GM12878 (cell line): Measurements from ENCODE around the gene NOD2. TPM values are rescaled to one million over a fixed set of nuclear protein-coding genes. Genes with fewer than 3 reads are reported as not detected.

ENCODE experiments used
- ATAC-seq: fragments of 200-7000 bp; cut with Tn5 transposase; 3 replicates; pipeline ENCODE4 v1.9.1; 2020; ENCODE audit warnings: mild to moderate bottlenecking, moderate library complexity
- BruUV-seq: library from RNA; stranded (reverse); fragments of 400-500 nt; replicated peaks from 2 replicates; lab custom pipeline; 2021; lab: Mats Ljungman, UMichigan
- CTCF ChIA-PET: fragments of 300-600 bp; sonication (Branson Sonifier 250); formaldehyde crosslinking; extraction: SDS; loops from one replicate; lab custom pipeline; 2021; ENCODE audit warnings: inconsistent platforms; lab: Yijun Ruan, JAX
- POLR2A ChIA-PET: fragments of 350-600 bp; formaldehyde crosslinking; extraction: SDS; loops from one replicate; lab custom pipeline; 2021; ENCODE audit warnings: inconsistent platforms; lab: Charles Lee
- RAD21 ChIA-PET: fragments of 300-600 bp; sonication (Branson Sonifier 250); formaldehyde crosslinking; loops from one replicate; lab custom pipeline; 2023; ENCODE audit warnings: antibody characterized with exemption; ENCODE audit not compliant: unreplicated experiment; lab: Charles Lee
- SMC1A ChIA-PET: fragments of 300-600 bp; sonication (Branson Sonifier 250); formaldehyde crosslinking; loops from one replicate; lab custom pipeline; 2023; ENCODE audit not compliant: unreplicated experiment, uncharacterized antibody; lab: Charles Lee
- DNase-seq: peaks from one replicate; pipeline ENCODE4 v3.0.0-alpha.2; 2011; ENCODE audit warnings: low read depth, low spot score
- FAIRE-seq: peaks from 3 replicates; lab custom pipeline; 2011; peaks lifted over from hg19 to GRCh38; lab: Jason Lieb, UNC
- H2AFZ ChIP-seq: 2 replicates; pipeline ENCODE4 v1.6.0; 2011; ENCODE audit warnings: low read depth, low read length, control low read depth; ENCODE audit not compliant: control insufficient read depth
- H3K27ac ChIP-seq: 2 replicates; pipeline ENCODE4 v1.5.1; 2011; ENCODE audit warnings: control low read depth; ENCODE audit not compliant: control insufficient read depth, insufficient read depth
- H3K27me3 ChIP-seq, 2 experiments: replicated peaks in 1 of 2; 2 replicates each; pipeline versions ENCODE4 v1.6.0 to v1.6.1; 2011; ENCODE audit warnings: low read length in 1 of 2; ENCODE audit not compliant: control insufficient read depth in 2 of 2, insufficient read depth in 2 of 2
- H3K36me3 ChIP-seq, 2 experiments: 2 replicates each; pipeline ENCODE4 v1.5.1; 2011; ENCODE audit warnings: low read length in 1 of 2; ENCODE audit not compliant: control insufficient read depth in 2 of 2, insufficient read depth in 2 of 2
- H3K4me1 ChIP-seq: 2 replicates; pipeline ENCODE4 v1.6.1; 2011; ENCODE audit warnings: mild to moderate bottlenecking, low read length, moderate library complexity, mixed read lengths; ENCODE audit not compliant: control insufficient read depth, insufficient read depth
- H3K4me2 ChIP-seq: 2 replicates; pipeline ENCODE4 v1.6.0; 2011; ENCODE audit warnings: control low read depth; ENCODE audit not compliant: control insufficient read depth, insufficient read depth
- H3K4me3 ChIP-seq: fragments of 200-600 bp; sonication (generic); 2 replicates; pipeline ENCODE4 v1.5.1; 2016
- H3K79me2 ChIP-seq: 2 replicates; pipeline ENCODE4 v1.6.0; 2011; ENCODE audit warnings: low read length; ENCODE audit not compliant: control insufficient read depth, insufficient read depth
- H3K9ac ChIP-seq: 2 replicates; pipeline ENCODE4 v1.8.0; 2011; ENCODE audit warnings: low read length, control low read depth, mixed read lengths; ENCODE audit not compliant: control insufficient read depth, insufficient read depth
- H3K9me3 ChIP-seq: replicated peaks from 3 replicates; pipeline ENCODE4 v1.5.1; 2011; ENCODE audit warnings: mild to moderate bottlenecking, low read length; ENCODE audit not compliant: control insufficient read depth, insufficient read depth
- H4K20me1 ChIP-seq: 2 replicates; pipeline ENCODE4 v1.6.0; 2011; ENCODE audit not compliant: control insufficient read depth, insufficient read depth
- CEBPB ChIP-seq, 2 experiments: fragments of 150-350 bp in 1 of 2; IDR thresholded peaks; 2 replicates each; pipeline ENCODE4 v1.6.1; 2012 to 2014; ENCODE audit warnings: low read depth in 2 of 2, low read length in 2 of 2, borderline replicate concordance in 1 of 2, inconsistent platforms in 1 of 2
- CREB1 ChIP-seq: IDR thresholded peaks from 2 replicates; pipeline ENCODE4 v1.6.1; 2012; ENCODE audit warnings: low read depth, mild to moderate bottlenecking, inconsistent platforms
- DPF2 ChIP-seq: fragments of 450-650 bp; IDR thresholded peaks from 2 replicates; pipeline ENCODE4 v1.6.1; 2017; ENCODE audit warnings: mild to moderate bottlenecking
- NFXL1 ChIP-seq: fragments of 450-650 bp; IDR thresholded peaks from 2 replicates; pipeline ENCODE4 v1.6.1; 2017; ENCODE audit warnings: antibody characterized with exemption, mild to moderate bottlenecking, borderline replicate concordance
- PML ChIP-seq: IDR thresholded peaks from 2 replicates; pipeline ENCODE4 v1.6.1; 2012; ENCODE audit warnings: low read length, inconsistent platforms
- POLR2AphosphoS5 ChIP-seq: IDR thresholded peaks from 2 replicates; pipeline ENCODE4 v1.6.1; 2011; ENCODE audit warnings: mild to moderate bottlenecking, low read length, inconsistent platforms
- RAD21 ChIP-seq: IDR thresholded peaks from 2 replicates; pipeline ENCODE4 v1.6.1; 2011; ENCODE audit warnings: mild to moderate bottlenecking, low read depth, low read length, moderate library complexity; ENCODE audit not compliant: insufficient read depth
- SIN3A ChIP-seq: IDR thresholded peaks from 2 replicates; pipeline ENCODE4 v1.6.1; 2012; ENCODE audit warnings: low read depth, low read length, improper control_type of control experiment
- SPI1 ChIP-seq: IDR thresholded peaks from 2 replicates; pipeline ENCODE4 v1.6.1; 2011; ENCODE audit warnings: low read depth, mild to moderate bottlenecking, low read length, moderate library complexity, borderline replicate concordance; ENCODE audit not compliant: insufficient read depth
- TCF12 ChIP-seq: IDR thresholded peaks from 2 replicates; pipeline ENCODE4 v1.6.1; 2011; ENCODE audit warnings: low read depth, mild to moderate bottlenecking, low read length
- TCF3 ChIP-seq: IDR thresholded peaks from 2 replicates; pipeline ENCODE4 v1.6.1; 2012; ENCODE audit warnings: low read depth, mild to moderate bottlenecking, low read length, borderline replicate concordance; ENCODE audit not compliant: insufficient read depth
- WGBS: methylation state at CpG from one replicate; pipeline ENCODE4 v1.1.6; 2016; ENCODE audit warnings: low lambda C conversion rate; ENCODE audit not compliant: insufficient replicate concordance, insufficient coverage; ENCODE audit errors: missing lambda C conversion rate; 5-methylcytosine and 5-hydroxymethylcytosine counted together
- in situ Hi-C: fragments of 300-500 bp; cut with MboI; formaldehyde crosslinking; loops from 9 replicates; pipeline ENCODE4 v1.14.3; 2018; ENCODE audit warnings: mixed read lengths
- intact Hi-C: fragments of 100-400 bp; cut with micrococcal nuclease; formaldehyde crosslinking; loops from one replicate; pipeline ENCODE4 v1.14.2; 2022; ENCODE audit not compliant: unreplicated experiment
- polyA plus RNA-seq, 11 experiments: library from polyadenylated mRNA; depleted of rRNA in 4 of 11; unstranded in 6 of 11; stranded (reverse) in 5 of 11; fragments of >200 nt; fragmentation: Nextera tagmentation in 4 of 11; fragmentation: Illumina TruSeq in 1 of 11; extraction: Ambion mirVana in 4 of 11; extraction: Trizol in 1 of 11; gene quantifications; 1 replicate in 1 of 11; 2 replicates in 10 of 11; pipeline versions ENCODE4 v1.2.1 to v1.2.3, GENCODE V29; 2011 to 2016; ENCODE audit warnings: inconsistent platforms in 2 of 11, missing spikeins in 2 of 11, low read depth in 1 of 11
- total RNA-seq, 4 experiments: library from RNA; depleted of rRNA in 3 of 4; stranded (reverse); fragments of >200 nt in 3 of 4; fragmentation: Illumina TruSeq in 1 of 4; extraction: Trizol in 1 of 4; gene quantifications; 2 replicates each; pipeline versions ENCODE4 v1.2.1 to v1.2.3, GENCODE V29; 2013 to 2021
- TF ChIP-seq, protein P1 (sequence below): fragments of 450-650 bp; IDR thresholded peaks from 2 replicates; pipeline ENCODE4 v1.6.1; 2014; ENCODE audit warnings: mild to moderate bottlenecking
- TF ChIP-seq, protein P2 (sequence below): fragments of 150-350 bp; IDR thresholded peaks from 2 replicates; pipeline ENCODE4 v1.6.1; 2016; ENCODE audit warnings: low read depth, low read length
- TF ChIP-seq, protein P3 (sequence below): IDR thresholded peaks from 2 replicates; pipeline ENCODE4 v1.6.1; 2011; ENCODE audit warnings: mild to moderate bottlenecking, low read depth, low read length, moderate library complexity; ENCODE audit not compliant: insufficient replicate concordance
- TF ChIP-seq, protein P4 (sequence below): IDR thresholded peaks from 2 replicates; pipeline ENCODE4 v1.6.1; 2012; ENCODE audit warnings: low read length, inconsistent platforms

Gene NOD2
- total and polyA plus RNA-seq, 10 of the 15 experiments (the other 5 are each of a cell fraction or from before 2014, with no cell fraction given), result 1.0 to 18.6 (median 6.7) TPM

DNA sequence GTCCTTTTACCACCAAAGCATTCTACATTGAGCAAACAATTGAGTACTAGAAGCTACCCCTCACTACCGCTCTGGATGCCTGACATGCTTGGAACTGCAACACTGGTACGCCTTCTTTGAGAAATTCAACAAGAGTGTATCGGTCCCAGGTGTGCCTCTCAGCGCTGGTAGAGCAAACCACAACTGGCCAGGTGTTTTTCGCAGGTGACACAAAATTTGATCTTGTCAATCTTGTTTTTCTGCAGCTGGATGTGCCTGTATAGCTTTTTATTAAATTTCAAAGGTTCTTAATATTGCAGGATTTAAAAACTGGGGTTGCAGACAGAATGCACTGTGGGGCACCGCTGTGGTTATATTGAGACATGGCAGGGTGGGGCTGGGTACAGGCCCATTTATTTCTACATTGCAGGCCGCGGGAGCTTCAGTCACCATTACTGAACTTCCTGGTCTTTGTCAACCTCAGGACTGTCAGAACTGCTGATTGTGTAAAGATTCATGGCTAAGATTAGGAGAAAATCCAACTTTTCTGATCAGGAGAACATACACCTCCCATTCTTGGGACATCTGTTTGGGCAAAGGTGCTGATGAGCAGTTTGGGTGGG is 7.8 kb upstream of the NOD2 start:
- no TSS peak for BruUV-seq
- SMC1A ChIA-PET, result interaction anchor here (1.4 to 24.8 kb wide), 5 partner anchors 12 to 65 kb away, joined by 3 to 600 read pairs (median 112); partner anchors contain the start of genes CYLD and NOD2
- no peak overlapping the region for H3K9ac ChIP-seq
- intact Hi-C loops (no loop called here), in situ Hi-C loops (no loop called here)
- no peaks in the 10 kb centered on the region for H3K36me3 ChIP-seq
- DNase-seq (no peak), ATAC-seq (no peak), FAIRE-seq (no peak)
- peaks cover 14% of the 10 kb centered on the region for H3K79me2 ChIP-seq
- no peaks in the 10 kb centered on the region for H4K20me1 ChIP-seq
- peak overlapping the region; percentile 69 for H3K4me2 ChIP-seq
- no peaks in the 10 kb centered on the region for H3K9me3 ChIP-seq
- RAD21 ChIA-PET, result interaction anchor here (0.6 to 29.0 kb wide), 8 partner anchors 8 to 531 kb away, joined by 3 to 578 read pairs (median 3); partner anchors contain the start of gene CYLD
- peak overlapping the region; percentile 73 for H2AFZ ChIP-seq
- peaks cover 58% of the 10 kb centered on the region for H3K4me1 ChIP-seq
- no peak overlapping the region for H3K4me3 ChIP-seq
- 9% methylated on average over 8 of the region's 8 CpGs for WGBS
- H3K27me3 ChIP-seq, result no peaks in the 10 kb centered on the region
- H3K27ac ChIP-seq, result peak overlapping the region; percentile 86
- POLR2A ChIA-PET, result interaction anchor here (0.6 to 8.0 kb wide), 6 partner anchors 11 to 372 kb away, joined by 3 to 116 read pairs (median 15); partner anchors contain the start of gene CYLD
- CTCF ChIA-PET, result interaction anchor here (0.6 to 13.2 kb wide), 9 partner anchors 11 to 534 kb away, joined by 3 to 257 read pairs (median 9); partner anchors contain the start of gene CYLD
- no peak for TF ChIP-seq CREB1
- TF ChIP-seq RAD21, result no peak
- TF ChIP-seq NFXL1, result no peak
- TF ChIP-seq PML, result no peak
- peak; percentile 64; the same call in 1 of the 2 replicates for TF ChIP-seq TCF3
- TF ChIP-seq DPF2, result no peak
- TF ChIP-seq CEBPB (IDR thresholded peaks at IDR 0.05; ENCODE audit: borderline replicate concordance in 1 of 2, low read depth in 2 of 2, low read length in 2 of 2), result no peak
- peak; percentile 52; the same call in 1 of the 2 replicates for TF ChIP-seq TCF12
- TF ChIP-seq, protein P1, sequence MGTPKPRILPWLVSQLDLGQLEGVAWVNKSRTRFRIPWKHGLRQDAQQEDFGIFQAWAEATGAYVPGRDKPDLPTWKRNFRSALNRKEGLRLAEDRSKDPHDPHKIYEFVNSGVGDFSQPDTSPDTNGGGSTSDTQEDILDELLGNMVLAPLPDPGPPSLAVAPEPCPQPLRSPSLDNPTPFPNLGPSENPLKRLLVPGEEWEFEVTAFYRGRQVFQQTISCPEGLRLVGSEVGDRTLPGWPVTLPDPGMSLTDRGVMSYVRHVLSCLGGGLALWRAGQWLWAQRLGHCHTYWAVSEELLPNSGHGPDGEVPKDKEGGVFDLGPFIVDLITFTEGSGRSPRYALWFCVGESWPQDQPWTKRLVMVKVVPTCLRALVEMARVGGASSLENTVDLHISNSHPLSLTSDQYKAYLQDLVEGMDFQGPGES, result no peak
- TF ChIP-seq SPI1, result 0 out of 2 replicates have a peak, but pooled peaks have one; percentile 0
- TF ChIP-seq POLR2AphosphoS5, result no peak
- TF ChIP-seq, protein P2, sequence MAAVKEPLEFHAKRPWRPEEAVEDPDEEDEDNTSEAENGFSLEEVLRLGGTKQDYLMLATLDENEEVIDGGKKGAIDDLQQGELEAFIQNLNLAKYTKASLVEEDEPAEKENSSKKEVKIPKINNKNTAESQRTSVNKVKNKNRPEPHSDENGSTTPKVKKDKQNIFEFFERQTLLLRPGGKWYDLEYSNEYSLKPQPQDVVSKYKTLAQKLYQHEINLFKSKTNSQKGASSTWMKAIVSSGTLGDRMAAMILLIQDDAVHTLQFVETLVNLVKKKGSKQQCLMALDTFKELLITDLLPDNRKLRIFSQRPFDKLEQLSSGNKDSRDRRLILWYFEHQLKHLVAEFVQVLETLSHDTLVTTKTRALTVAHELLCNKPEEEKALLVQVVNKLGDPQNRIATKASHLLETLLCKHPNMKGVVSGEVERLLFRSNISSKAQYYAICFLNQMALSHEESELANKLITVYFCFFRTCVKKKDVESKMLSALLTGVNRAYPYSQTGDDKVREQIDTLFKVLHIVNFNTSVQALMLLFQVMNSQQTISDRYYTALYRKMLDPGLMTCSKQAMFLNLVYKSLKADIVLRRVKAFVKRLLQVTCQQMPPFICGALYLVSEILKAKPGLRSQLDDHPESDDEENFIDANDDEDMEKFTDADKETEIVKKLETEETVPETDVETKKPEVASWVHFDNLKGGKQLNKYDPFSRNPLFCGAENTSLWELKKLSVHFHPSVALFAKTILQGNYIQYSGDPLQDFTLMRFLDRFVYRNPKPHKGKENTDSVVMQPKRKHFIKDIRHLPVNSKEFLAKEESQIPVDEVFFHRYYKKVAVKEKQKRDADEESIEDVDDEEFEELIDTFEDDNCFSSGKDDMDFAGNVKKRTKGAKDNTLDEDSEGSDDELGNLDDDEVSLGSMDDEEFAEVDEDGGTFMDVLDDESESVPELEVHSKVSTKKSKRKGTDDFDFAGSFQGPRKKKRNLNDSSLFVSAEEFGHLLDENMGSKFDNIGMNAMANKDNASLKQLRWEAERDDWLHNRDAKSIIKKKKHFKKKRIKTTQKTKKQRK, result no peak
- TF ChIP-seq, protein P3, sequence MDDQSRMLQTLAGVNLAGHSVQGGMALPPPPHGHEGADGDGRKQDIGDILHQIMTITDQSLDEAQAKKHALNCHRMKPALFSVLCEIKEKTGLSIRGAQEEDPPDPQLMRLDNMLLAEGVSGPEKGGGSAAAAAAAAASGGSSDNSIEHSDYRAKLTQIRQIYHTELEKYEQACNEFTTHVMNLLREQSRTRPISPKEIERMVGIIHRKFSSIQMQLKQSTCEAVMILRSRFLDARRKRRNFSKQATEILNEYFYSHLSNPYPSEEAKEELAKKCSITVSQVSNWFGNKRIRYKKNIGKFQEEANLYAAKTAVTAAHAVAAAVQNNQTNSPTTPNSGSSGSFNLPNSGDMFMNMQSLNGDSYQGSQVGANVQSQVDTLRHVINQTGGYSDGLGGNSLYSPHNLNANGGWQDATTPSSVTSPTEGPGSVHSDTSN, result no peak
- TF ChIP-seq, protein P4, sequence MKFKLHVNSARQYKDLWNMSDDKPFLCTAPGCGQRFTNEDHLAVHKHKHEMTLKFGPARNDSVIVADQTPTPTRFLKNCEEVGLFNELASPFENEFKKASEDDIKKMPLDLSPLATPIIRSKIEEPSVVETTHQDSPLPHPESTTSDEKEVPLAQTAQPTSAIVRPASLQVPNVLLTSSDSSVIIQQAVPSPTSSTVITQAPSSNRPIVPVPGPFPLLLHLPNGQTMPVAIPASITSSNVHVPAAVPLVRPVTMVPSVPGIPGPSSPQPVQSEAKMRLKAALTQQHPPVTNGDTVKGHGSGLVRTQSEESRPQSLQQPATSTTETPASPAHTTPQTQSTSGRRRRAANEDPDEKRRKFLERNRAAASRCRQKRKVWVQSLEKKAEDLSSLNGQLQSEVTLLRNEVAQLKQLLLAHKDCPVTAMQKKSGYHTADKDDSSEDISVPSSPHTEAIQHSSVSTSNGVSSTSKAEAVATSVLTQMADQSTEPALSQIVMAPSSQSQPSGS, result 0 out of 2 replicates have a peak, but pooled peaks have one; percentile 6
- no peak for TF ChIP-seq SIN3A
